C4-2B (cell line): Measurements from ENCODE around the gene LURAP1L.

ENCODE experiments used
- ZFX ChIP-seq: fragments of 450-650 bp; IDR thresholded peaks from 2 replicates; pipeline ENCODE4 v1.6.1; 2017
- TF ChIP-seq, protein P1 (sequence below): fragments of 450-650 bp; conservative IDR thresholded peaks from 2 replicates; pipeline ENCODE4 v1.5.1; 2017; ENCODE audit warnings: mild to moderate bottlenecking

DNA sequence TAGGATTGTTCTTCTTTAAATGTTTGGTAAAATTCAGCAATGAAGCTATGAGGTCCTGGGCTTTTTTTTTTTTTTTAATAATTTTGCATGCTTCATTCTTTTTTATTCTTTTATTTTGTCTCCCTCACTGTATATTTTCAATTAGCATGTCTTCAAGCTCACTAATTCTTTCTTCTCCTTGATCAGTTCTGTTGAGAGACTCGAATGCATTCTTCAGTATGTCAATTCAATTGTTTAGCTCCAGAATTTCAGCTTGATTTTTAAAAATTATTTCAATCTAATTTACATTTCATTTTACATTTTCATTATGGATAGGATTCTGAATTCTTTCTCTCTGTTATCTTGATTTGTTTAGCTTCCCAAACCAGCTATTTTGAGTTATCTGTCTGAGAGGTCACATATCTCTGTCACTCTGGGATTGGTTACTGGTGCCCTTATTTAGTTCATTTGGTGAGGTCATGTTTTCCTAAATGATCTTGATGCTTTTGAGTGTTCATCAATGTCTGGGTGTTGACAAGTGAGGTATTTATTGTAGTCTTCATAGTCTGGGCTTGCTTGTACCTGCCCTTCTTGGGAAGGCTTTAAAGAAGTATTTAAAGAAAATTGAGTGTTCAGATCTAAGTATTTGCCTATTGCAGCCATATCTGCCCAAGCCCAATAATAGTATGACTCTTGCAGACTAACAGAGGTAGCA lies 9.1 kb downstream of the LURAP1L start:
- TF ChIP-seq, protein P1, sequence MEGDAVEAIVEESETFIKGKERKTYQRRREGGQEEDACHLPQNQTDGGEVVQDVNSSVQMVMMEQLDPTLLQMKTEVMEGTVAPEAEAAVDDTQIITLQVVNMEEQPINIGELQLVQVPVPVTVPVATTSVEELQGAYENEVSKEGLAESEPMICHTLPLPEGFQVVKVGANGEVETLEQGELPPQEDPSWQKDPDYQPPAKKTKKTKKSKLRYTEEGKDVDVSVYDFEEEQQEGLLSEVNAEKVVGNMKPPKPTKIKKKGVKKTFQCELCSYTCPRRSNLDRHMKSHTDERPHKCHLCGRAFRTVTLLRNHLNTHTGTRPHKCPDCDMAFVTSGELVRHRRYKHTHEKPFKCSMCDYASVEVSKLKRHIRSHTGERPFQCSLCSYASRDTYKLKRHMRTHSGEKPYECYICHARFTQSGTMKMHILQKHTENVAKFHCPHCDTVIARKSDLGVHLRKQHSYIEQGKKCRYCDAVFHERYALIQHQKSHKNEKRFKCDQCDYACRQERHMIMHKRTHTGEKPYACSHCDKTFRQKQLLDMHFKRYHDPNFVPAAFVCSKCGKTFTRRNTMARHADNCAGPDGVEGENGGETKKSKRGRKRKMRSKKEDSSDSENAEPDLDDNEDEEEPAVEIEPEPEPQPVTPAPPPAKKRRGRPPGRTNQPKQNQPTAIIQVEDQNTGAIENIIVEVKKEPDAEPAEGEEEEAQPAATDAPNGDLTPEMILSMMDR: no peak
- TF ChIP-seq ZFX: no peak
